ENCODE data around the gene ERBB4.
A peak's percentile ranks its signal among the peaks of the same experiment; 100 is the strongest.

GRCh38 chr2:212147921-212148513, 390.6 kb downstream of the ERBB4 start:
- TF ChIP-seq CTCF (IDR thresholded peaks at IDR 0.05) (peak in 1 of 3 donors; percentile 22), POLR2A (IDR thresholded peaks at IDR 0.05) (no peak)

Measured in breast epithelium (tissue), 3 donors.